K562 (cell line): ENCODE data around the gene SLC8A2. TPM values are rescaled to one million over a fixed set of nuclear protein-coding genes. Genes with fewer than 3 reads are reported as not detected.
A peak's percentile ranks its signal among the peaks of the same experiment; 100 is the strongest.

ENCODE experiments used
- BRD4 ChIP-seq: fragments of 200-600 bp; sonication (generic); IDR thresholded peaks from 2 replicates; pipeline ENCODE4 v1.6.1; 2017; ENCODE audit warnings: inconsistent platforms
- HNRNPUL1 ChIP-seq: fragments of 200-400 bp; formaldehyde crosslinking; IDR thresholded peaks from 2 replicates; pipeline ENCODE4 v1.6.1; 2017; ENCODE audit warnings: low read length
- KDM4B ChIP-seq, 2 experiments: fragments of 450-650 bp in 1 of 2; sonication (generic) in 1 of 2; IDR thresholded peaks; 2 replicates each; pipeline ENCODE4 v1.6.1; 2016 to 2017; ENCODE audit warnings: borderline replicate concordance in 2 of 2, antibody characterized with exemption in 1 of 2, low read depth in 1 of 2, mild to moderate bottlenecking in 1 of 2
- MYBL2 ChIP-seq, 2 experiments: fragments of 450-650 bp in 1 of 2; sonication (generic) in 1 of 2; formaldehyde crosslinking in 1 of 2; IDR thresholded peaks; 2 replicates each; pipeline versions ENCODE4 v1.6.1 to v1.8.1; 2017 to 2022; ENCODE audit warnings: borderline replicate concordance in 1 of 2, inconsistent platforms in 1 of 2, low read depth in 1 of 2, mild to moderate bottlenecking in 1 of 2, missing genetic modification reagents in 1 of 2, moderate library complexity in 1 of 2
- NFATC3 ChIP-seq: fragments of 450-650 bp; IDR thresholded peaks from 2 replicates; pipeline ENCODE4 v1.6.1; 2017; ENCODE audit warnings: mild to moderate bottlenecking
- PCBP2 ChIP-seq: fragments of 200-400 bp; formaldehyde crosslinking; IDR thresholded peaks from 2 replicates; pipeline ENCODE4 v1.6.1; 2018; ENCODE audit warnings: low read length, low read depth, mild to moderate bottlenecking, moderate library complexity; ENCODE audit not compliant: poor library complexity, severe bottlenecking
- STAT5B ChIP-seq: fragments of 250-450 bp; sonication (Bioruptor Pico); IDR thresholded peaks from 2 replicates; pipeline ENCODE4 v1.8.0; 2021; ENCODE audit warnings: mild to moderate bottlenecking, inconsistent platforms
- YY1 ChIP-seq, 3 experiments: IDR thresholded peaks; 2 replicates each; pipeline ENCODE4 v1.6.1; 2011; ENCODE audit warnings: low read length in 2 of 3, mild to moderate bottlenecking in 2 of 3, moderate library complexity in 2 of 3, borderline replicate concordance in 1 of 3, control low read depth in 1 of 3, low read depth in 1 of 3; ENCODE audit not compliant: insufficient read depth in 3 of 3, insufficient replicate concordance in 2 of 3, control insufficient read depth in 1 of 3, insufficient read length in 1 of 3; ENCODE audit errors: extremely low read depth in 1 of 3
- ZNF224 ChIP-seq: sonication (generic); formaldehyde crosslinking; IDR thresholded peaks from 2 replicates; pipeline ENCODE4 v1.8.0; 2022; ENCODE audit warnings: mild to moderate bottlenecking, missing genetic modification reagents
- polyA plus RNA-seq, 8 experiments: library from polyadenylated mRNA; depleted of rRNA in 4 of 8; stranded (reverse) in 5 of 8; unstranded in 3 of 8; fragments of >200 nt; fragmentation: Nextera tagmentation in 2 of 8; fragmentation: Illumina TruSeq in 1 of 8; extraction: Ambion mirVana in 2 of 8; extraction: Trizol in 1 of 8; gene quantifications; 2 replicates each; pipeline versions ENCODE4 v1.2.1 to v1.2.3, GENCODE V29; 2011 to 2014; ENCODE audit warnings: inconsistent platforms in 1 of 8, missing spikeins in 1 of 8
- total RNA-seq, 7 experiments: library from RNA; depleted of rRNA in 6 of 7; stranded (reverse); fragments of >200 nt in 6 of 7; fragmentation: Illumina TruSeq in 2 of 7; extraction: Trizol in 2 of 7; gene quantifications; 2 replicates each; pipeline versions ENCODE4 v1.2.1 to v1.2.3, GENCODE V29; 2011 to 2021; ENCODE audit warnings: low replicate concordance in 1 of 7
- TF ChIP-seq, protein P1 (sequence below): fragments of 450-650 bp; conservative IDR thresholded peaks from 2 replicates; pipeline ENCODE4 v1.6.1; 2016; ENCODE audit warnings: missing genetic modification characterization, low read depth, mild to moderate bottlenecking, missing compliant biosample characterization, moderate library complexity
- TF ChIP-seq, protein P2 (sequence below): sonication (generic); formaldehyde crosslinking; IDR thresholded peaks from 2 replicates; pipeline ENCODE4 v1.8.1; 2023; ENCODE audit warnings: mild to moderate bottlenecking, missing genetic modification reagents, moderate library complexity
- TF ChIP-seq, protein P3 (sequence below): fragments of 150-350 bp; conservative IDR thresholded peaks from 2 replicates; pipeline ENCODE4 v1.6.1; 2014; ENCODE audit warnings: low read length
- TF ChIP-seq, protein P4 (sequence below): sonication (generic); formaldehyde crosslinking; IDR thresholded peaks from 2 replicates; pipeline ENCODE4 v1.8.0; 2023; ENCODE audit warnings: mild to moderate bottlenecking, missing genetic modification reagents
- TF ChIP-seq, protein P5 (sequence below): sonication (generic); formaldehyde crosslinking; IDR thresholded peaks from 2 replicates; pipeline ENCODE4 v1.5.0; 2020; ENCODE audit warnings: missing genetic modification reagents

Gene SLC8A2
- total and polyA plus RNA-seq, 9 of the 15 experiments (the other 6 are each of a cell fraction or from before 2014, with no cell fraction given), result 0.07 to 0.66 (median 0.24) TPM; not detected in 3

DNA sequence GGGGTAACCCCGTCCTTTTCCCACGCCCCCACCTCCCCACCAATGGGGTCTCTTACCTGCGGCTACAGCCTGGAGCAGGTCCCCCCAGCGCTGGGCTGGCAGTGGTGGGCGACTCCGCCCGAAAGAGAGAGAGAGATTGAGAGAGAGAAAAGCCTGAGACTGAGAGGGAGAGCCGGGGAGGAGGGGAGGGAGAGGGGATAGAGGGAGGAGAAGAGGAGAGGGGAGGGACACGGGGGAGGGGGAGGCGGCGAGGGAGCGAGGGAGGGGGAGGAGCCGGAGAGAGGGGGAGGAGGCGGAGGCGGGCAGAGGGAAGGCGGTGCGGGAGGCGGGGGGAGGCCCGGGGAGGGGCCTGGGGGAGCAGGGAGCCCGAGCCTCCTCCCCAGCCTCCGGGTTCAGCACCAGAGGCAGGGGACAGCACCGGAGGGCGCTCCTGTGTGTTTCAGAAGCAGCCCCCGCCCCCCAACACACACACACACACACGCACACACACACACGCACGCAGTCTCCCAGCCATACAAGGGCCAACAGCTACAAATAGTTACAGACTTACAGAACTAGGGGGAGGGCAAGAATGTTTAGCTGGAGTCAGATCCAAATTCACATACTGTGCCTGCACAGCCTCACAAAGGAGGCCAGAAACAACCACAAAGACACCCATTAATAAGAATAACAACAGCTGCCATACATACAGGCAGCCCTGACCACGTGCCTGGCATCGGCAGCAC is at the start of gene SLC8A2 (continued):
- TF ChIP-seq NFATC3 (no peak), MYBL2 (IDR thresholded peaks at IDR 0.05; ENCODE audit: low read depth) (no peak), MYBL2 (CRISPR knock-in tag; IDR thresholded peaks at IDR 0.05; ENCODE audit: borderline replicate concordance) (no peak), BRD4 (no peak), STAT5B (no peak), ZNF224 (no peak), PCBP2 (no peak), YY1 (IDR thresholded peaks at IDR 0.05; ENCODE audit: borderline replicate concordance in 1 of 3, control insufficient read depth in 1 of 3, extremely low read depth in 1 of 3, insufficient read depth in 3 of 3, insufficient read length in 1 of 3, insufficient replicate concordance in 2 of 3, low read depth in 1 of 3, low read length in 2 of 3) (peak in 1 of 3 experiments; percentile 47), HNRNPUL1 (no peak), KDM4B (IDR thresholded peaks at IDR 0.05; ENCODE audit: borderline replicate concordance in 2 of 2, low read depth in 1 of 2) (no peak)
- TF ChIP-seq, protein P1, sequence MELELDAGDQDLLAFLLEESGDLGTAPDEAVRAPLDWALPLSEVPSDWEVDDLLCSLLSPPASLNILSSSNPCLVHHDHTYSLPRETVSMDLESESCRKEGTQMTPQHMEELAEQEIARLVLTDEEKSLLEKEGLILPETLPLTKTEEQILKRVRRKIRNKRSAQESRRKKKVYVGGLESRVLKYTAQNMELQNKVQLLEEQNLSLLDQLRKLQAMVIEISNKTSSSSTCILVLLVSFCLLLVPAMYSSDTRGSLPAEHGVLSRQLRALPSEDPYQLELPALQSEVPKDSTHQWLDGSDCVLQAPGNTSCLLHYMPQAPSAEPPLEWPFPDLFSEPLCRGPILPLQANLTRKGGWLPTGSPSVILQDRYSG, result no peak
- TF ChIP-seq, protein P2, sequence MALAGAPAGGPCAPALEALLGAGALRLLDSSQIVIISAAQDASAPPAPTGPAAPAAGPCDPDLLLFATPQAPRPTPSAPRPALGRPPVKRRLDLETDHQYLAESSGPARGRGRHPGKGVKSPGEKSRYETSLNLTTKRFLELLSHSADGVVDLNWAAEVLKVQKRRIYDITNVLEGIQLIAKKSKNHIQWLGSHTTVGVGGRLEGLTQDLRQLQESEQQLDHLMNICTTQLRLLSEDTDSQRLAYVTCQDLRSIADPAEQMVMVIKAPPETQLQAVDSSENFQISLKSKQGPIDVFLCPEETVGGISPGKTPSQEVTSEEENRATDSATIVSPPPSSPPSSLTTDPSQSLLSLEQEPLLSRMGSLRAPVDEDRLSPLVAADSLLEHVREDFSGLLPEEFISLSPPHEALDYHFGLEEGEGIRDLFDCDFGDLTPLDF (CRISPR knock-in tag), result no peak
- TF ChIP-seq, protein P3, sequence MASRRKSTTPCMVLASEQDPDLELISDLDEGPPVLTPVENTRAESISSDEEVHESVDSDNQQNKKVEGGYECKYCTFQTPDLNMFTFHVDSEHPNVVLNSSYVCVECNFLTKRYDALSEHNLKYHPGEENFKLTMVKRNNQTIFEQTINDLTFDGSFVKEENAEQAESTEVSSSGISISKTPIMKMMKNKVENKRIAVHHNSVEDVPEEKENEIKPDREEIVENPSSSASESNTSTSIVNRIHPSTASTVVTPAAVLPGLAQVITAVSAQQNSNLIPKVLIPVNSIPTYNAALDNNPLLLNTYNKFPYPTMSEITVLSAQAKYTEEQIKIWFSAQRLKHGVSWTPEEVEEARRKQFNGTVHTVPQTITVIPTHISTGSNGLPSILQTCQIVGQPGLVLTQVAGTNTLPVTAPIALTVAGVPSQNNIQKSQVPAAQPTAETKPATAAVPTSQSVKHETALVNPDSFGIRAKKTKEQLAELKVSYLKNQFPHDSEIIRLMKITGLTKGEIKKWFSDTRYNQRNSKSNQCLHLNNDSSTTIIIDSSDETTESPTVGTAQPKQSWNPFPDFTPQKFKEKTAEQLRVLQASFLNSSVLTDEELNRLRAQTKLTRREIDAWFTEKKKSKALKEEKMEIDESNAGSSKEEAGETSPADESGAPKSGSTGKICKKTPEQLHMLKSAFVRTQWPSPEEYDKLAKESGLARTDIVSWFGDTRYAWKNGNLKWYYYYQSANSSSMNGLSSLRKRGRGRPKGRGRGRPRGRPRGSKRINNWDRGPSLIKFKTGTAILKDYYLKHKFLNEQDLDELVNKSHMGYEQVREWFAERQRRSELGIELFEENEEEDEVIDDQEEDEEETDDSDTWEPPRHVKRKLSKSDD, result no peak
- TF ChIP-seq, protein P4, sequence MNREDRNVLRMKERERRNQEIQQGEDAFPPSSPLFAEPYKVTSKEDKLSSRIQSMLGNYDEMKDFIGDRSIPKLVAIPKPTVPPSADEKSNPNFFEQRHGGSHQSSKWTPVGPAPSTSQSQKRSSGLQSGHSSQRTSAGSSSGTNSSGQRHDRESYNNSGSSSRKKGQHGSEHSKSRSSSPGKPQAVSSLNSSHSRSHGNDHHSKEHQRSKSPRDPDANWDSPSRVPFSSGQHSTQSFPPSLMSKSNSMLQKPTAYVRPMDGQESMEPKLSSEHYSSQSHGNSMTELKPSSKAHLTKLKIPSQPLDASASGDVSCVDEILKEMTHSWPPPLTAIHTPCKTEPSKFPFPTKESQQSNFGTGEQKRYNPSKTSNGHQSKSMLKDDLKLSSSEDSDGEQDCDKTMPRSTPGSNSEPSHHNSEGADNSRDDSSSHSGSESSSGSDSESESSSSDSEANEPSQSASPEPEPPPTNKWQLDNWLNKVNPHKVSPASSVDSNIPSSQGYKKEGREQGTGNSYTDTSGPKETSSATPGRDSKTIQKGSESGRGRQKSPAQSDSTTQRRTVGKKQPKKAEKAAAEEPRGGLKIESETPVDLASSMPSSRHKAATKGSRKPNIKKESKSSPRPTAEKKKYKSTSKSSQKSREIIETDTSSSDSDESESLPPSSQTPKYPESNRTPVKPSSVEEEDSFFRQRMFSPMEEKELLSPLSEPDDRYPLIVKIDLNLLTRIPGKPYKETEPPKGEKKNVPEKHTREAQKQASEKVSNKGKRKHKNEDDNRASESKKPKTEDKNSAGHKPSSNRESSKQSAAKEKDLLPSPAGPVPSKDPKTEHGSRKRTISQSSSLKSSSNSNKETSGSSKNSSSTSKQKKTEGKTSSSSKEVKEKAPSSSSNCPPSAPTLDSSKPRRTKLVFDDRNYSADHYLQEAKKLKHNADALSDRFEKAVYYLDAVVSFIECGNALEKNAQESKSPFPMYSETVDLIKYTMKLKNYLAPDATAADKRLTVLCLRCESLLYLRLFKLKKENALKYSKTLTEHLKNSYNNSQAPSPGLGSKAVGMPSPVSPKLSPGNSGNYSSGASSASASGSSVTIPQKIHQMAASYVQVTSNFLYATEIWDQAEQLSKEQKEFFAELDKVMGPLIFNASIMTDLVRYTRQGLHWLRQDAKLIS (CRISPR knock-in tag), result 0 out of 2 replicates have a peak, but pooled peaks have one; percentile 46
- TF ChIP-seq, protein P5, sequence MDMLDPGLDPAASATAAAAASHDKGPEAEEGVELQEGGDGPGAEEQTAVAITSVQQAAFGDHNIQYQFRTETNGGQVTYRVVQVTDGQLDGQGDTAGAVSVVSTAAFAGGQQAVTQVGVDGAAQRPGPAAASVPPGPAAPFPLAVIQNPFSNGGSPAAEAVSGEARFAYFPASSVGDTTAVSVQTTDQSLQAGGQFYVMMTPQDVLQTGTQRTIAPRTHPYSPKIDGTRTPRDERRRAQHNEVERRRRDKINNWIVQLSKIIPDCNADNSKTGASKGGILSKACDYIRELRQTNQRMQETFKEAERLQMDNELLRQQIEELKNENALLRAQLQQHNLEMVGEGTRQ (CRISPR knock-in tag), result no peak
